Hepatocyte (in vitro differentiated cells): ENCODE results near the gene PRKCZ.

Experiments used
- EZH2 ChIP-seq: fragments of 200-600 bp; sonication (generic); IDR thresholded peaks from 2 replicates; pipeline ENCODE4 v1.6.1; 2016; ENCODE audit warnings: antibody characterized with exemption, mild to moderate bottlenecking, borderline replicate concordance
- EZH2phosphoT487 ChIP-seq: fragments of 200-600 bp; sonication (generic); IDR thresholded peaks from one replicate; pipeline ENCODE4 v1.6.1; 2018; ENCODE audit warnings: antibody characterized with exemption, mild to moderate bottlenecking, low read depth, moderate library complexity; ENCODE audit not compliant: unreplicated experiment, severe bottlenecking
- TF ChIP-seq, protein P1 (sequence below): fragments of 200-600 bp; sonication (generic); IDR thresholded peaks from 2 replicates; pipeline ENCODE4 v1.5.1; 2016; ENCODE audit warnings: antibody characterized with exemption, mild to moderate bottlenecking; ENCODE audit not compliant: poor library complexity

- TF ChIP-seq, protein P1, sequence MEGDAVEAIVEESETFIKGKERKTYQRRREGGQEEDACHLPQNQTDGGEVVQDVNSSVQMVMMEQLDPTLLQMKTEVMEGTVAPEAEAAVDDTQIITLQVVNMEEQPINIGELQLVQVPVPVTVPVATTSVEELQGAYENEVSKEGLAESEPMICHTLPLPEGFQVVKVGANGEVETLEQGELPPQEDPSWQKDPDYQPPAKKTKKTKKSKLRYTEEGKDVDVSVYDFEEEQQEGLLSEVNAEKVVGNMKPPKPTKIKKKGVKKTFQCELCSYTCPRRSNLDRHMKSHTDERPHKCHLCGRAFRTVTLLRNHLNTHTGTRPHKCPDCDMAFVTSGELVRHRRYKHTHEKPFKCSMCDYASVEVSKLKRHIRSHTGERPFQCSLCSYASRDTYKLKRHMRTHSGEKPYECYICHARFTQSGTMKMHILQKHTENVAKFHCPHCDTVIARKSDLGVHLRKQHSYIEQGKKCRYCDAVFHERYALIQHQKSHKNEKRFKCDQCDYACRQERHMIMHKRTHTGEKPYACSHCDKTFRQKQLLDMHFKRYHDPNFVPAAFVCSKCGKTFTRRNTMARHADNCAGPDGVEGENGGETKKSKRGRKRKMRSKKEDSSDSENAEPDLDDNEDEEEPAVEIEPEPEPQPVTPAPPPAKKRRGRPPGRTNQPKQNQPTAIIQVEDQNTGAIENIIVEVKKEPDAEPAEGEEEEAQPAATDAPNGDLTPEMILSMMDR: no peak
- no peak for TF ChIP-seq EZH2
- no peak for TF ChIP-seq EZH2phosphoT487
Observed at GRCh38 chr1:2152954-2153353, 102.7 kb downstream of the PRKCZ start.
